Measurements from ENCODE around the gene LRBA.

GRCh38 chr4:150491132-150492049 lies 523.7 kb downstream of the LRBA start:
- TF ChIP-seq, protein P1, sequence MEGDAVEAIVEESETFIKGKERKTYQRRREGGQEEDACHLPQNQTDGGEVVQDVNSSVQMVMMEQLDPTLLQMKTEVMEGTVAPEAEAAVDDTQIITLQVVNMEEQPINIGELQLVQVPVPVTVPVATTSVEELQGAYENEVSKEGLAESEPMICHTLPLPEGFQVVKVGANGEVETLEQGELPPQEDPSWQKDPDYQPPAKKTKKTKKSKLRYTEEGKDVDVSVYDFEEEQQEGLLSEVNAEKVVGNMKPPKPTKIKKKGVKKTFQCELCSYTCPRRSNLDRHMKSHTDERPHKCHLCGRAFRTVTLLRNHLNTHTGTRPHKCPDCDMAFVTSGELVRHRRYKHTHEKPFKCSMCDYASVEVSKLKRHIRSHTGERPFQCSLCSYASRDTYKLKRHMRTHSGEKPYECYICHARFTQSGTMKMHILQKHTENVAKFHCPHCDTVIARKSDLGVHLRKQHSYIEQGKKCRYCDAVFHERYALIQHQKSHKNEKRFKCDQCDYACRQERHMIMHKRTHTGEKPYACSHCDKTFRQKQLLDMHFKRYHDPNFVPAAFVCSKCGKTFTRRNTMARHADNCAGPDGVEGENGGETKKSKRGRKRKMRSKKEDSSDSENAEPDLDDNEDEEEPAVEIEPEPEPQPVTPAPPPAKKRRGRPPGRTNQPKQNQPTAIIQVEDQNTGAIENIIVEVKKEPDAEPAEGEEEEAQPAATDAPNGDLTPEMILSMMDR (IDR thresholded peaks at IDR 0.05 in 4 of 5, conservative IDR thresholded peaks at IDR 0.05 in 1 of 5) = no peak
- TF ChIP-seq POLR2A (IDR thresholded peaks at IDR 0.05) = no peak

Measured in gastrocnemius medialis (tissue), 4 donors.